ENCODE measurements around the gene TIPARP. TPM values are rescaled to one million over a fixed set of nuclear protein-coding genes. Genes with fewer than 3 reads are reported as not detected.

Gene TIPARP
- total and polyA plus RNA-seq, 2 donors (not counting 1 experiment from before 2014, with no cell fraction given), result 8.6 to 22.1 TPM

- H3K4me1 ChIP-seq (ENCODE audit: control insufficient read depth, extremely low read depth, insufficient read depth, low read length), result no peaks in the 10 kb centered on the region
- DNase-seq (ENCODE audit: low read depth in 2 of 2), result no peak
- no peaks in the 10 kb centered on the region for H3K36me3 ChIP-seq (ENCODE audit: control insufficient read depth, insufficient read depth, low read length)
- no peaks in the 10 kb centered on the region for H3K79me2 ChIP-seq (ENCODE audit: control insufficient read depth, insufficient read depth, low read length)
- H3K4me2 ChIP-seq (ENCODE audit: extremely low read depth, insufficient read depth, low read length), result no peak overlapping the region
- H3K9ac ChIP-seq (ENCODE audit: insufficient read depth, low read length), result no peak overlapping the region
- no peaks in the 10 kb centered on the region for H4K20me1 ChIP-seq (ENCODE audit: control insufficient read depth, extremely low read depth, insufficient read depth, low read length)
- H3K27ac ChIP-seq (ENCODE audit: insufficient read depth, low read length), result no peak overlapping the region
- H3K9me3 ChIP-seq (ENCODE audit: control insufficient read depth, insufficient read depth, low read depth, low read length), result no peaks in the 10 kb centered on the region
- TF ChIP-seq CTCF (conservative IDR thresholded peaks at IDR 0.05 in 1 of 2, IDR thresholded peaks at IDR 0.05 in 1 of 2; ENCODE audit: low read depth in 1 of 2, low read length in 2 of 2) (no peak), EZH2 (IDR thresholded peaks at IDR 0.05; ENCODE audit: low read length, missing control alignments) (no peak)
- H2AFZ ChIP-seq (ENCODE audit: low read length), result no peak overlapping the region
- H3K27me3 ChIP-seq (ENCODE audit: control insufficient read depth, insufficient read depth, low read length), result no peaks in the 10 kb centered on the region
- no peak overlapping the region for H3K4me3 ChIP-seq (replicated peaks in 1 of 4; ENCODE audit: control extremely low read depth in 1 of 4, insufficient read depth in 1 of 4, low read depth in 3 of 4, low read length in 4 of 4)
Measured at GRCh38 chr3:156721687-156722618, 47.6 kb downstream of the TIPARP start.

- no peaks in the 10 kb centered on the region for H3K27me3 ChIP-seq (ENCODE audit: control insufficient read depth, insufficient read depth, low read length)
- no peaks in the 10 kb centered on the region for H3K4me1 ChIP-seq (ENCODE audit: control insufficient read depth, extremely low read depth, insufficient read depth, low read length)
- DNase-seq (ENCODE audit: low read depth in 2 of 2), result no peak
- H3K27ac ChIP-seq (ENCODE audit: insufficient read depth, low read length), result no peak overlapping the region
- H3K4me2 ChIP-seq (ENCODE audit: extremely low read depth, insufficient read depth, low read length), result no peak overlapping the region
- H2AFZ ChIP-seq (ENCODE audit: low read length), result no peak overlapping the region
- H3K4me3 ChIP-seq (replicated peaks in 1 of 4; ENCODE audit: control extremely low read depth in 1 of 4, insufficient read depth in 1 of 4, low read depth in 3 of 4, low read length in 4 of 4), result no peak overlapping the region
- no peaks in the 10 kb centered on the region for H3K79me2 ChIP-seq (ENCODE audit: control insufficient read depth, insufficient read depth, low read length)
- H3K9me3 ChIP-seq (ENCODE audit: control insufficient read depth, insufficient read depth, low read depth, low read length), result no peaks in the 10 kb centered on the region
- no peaks in the 10 kb centered on the region for H3K36me3 ChIP-seq (ENCODE audit: control insufficient read depth, insufficient read depth, low read length)
- TF ChIP-seq EZH2 (IDR thresholded peaks at IDR 0.05; ENCODE audit: low read length, missing control alignments) (no peak), CTCF (conservative IDR thresholded peaks at IDR 0.05 in 1 of 2, IDR thresholded peaks at IDR 0.05 in 1 of 2; ENCODE audit: low read depth in 1 of 2, low read length in 2 of 2) (no peak)
- H3K9ac ChIP-seq (ENCODE audit: insufficient read depth, low read length), result no peak overlapping the region
- no peaks in the 10 kb centered on the region for H4K20me1 ChIP-seq (ENCODE audit: control insufficient read depth, extremely low read depth, insufficient read depth, low read length)
Measured at GRCh38 chr3:156723182-156723619, 48.8 kb downstream of the TIPARP start.

GRCh38 chr3:156725682-156726081, 51.3 kb downstream of the TIPARP start:
- Histone ChIP-seq H3K79me2 (ENCODE audit: control insufficient read depth, insufficient read depth, low read length) (no peaks in the 10 kb centered on the region), H3K9ac (ENCODE audit: insufficient read depth, low read length) (no peak overlapping the region), H3K27ac (ENCODE audit: insufficient read depth, low read length) (no peak overlapping the region), H3K36me3 (ENCODE audit: control insufficient read depth, insufficient read depth, low read length) (no peaks in the 10 kb centered on the region), H3K4me1 (ENCODE audit: control insufficient read depth, extremely low read depth, insufficient read depth, low read length) (no peaks in the 10 kb centered on the region), H2AFZ (ENCODE audit: low read length) (no peak overlapping the region), H3K9me3 (ENCODE audit: control insufficient read depth, insufficient read depth, low read depth, low read length) (no peaks in the 10 kb centered on the region), H4K20me1 (ENCODE audit: control insufficient read depth, extremely low read depth, insufficient read depth, low read length) (no peaks in the 10 kb centered on the region), H3K27me3 (ENCODE audit: control insufficient read depth, insufficient read depth, low read length) (no peaks in the 10 kb centered on the region), H3K4me2 (ENCODE audit: extremely low read depth, insufficient read depth, low read length) (no peak overlapping the region), H3K4me3 (replicated peaks in 1 of 4; ENCODE audit: control extremely low read depth in 1 of 4, insufficient read depth in 1 of 4, low read depth in 3 of 4, low read length in 4 of 4) (no peak overlapping the region)
- TF ChIP-seq CTCF (conservative IDR thresholded peaks at IDR 0.05 in 1 of 2, IDR thresholded peaks at IDR 0.05 in 1 of 2; ENCODE audit: low read depth in 1 of 2, low read length in 2 of 2), result no peak
- no peak for TF ChIP-seq EZH2 (IDR thresholded peaks at IDR 0.05; ENCODE audit: low read length, missing control alignments)
- no peak for DNase-seq (ENCODE audit: low read depth in 2 of 2)
